Testis (tissue), 3 donors: ENCODE data around the gene MMP1. TPM values are rescaled to one million over a fixed set of nuclear protein-coding genes. Genes with fewer than 3 reads are reported as not detected.

Experiments used
- polyA plus RNA-seq: library from polyadenylated mRNA; stranded (reverse); fragments of 350-450 nt; fragmentation: Illumina TruSeq; extraction: RNeasy Lipid Tissue Mini Kit (QIAGEN cat#74804); gene quantifications from one replicate; pipeline ENCODE4 v1.2.3, GENCODE V29; 2014; ENCODE audit warnings: low read depth, low replicate concordance; ENCODE audit not compliant: insufficient read depth
- total RNA-seq, 2 donors: library from RNA; depleted of rRNA; stranded (reverse); fragments of >200 nt; gene quantifications; one replicate each; pipeline ENCODE4 v1.2.3, GENCODE V29; 2016

MMP1 gene
- total and polyA plus RNA-seq, 3 donors from 2014 or later, result 0.21 to 0.31 TPM; not detected in 1

Other genes starting within 250 kb of the MMP1 start
- 1 to 10 TPM in 1 of 2 donors, not detected in 1; 3.1 TPM for gene MMP20, start 172.8 kb downstream of the MMP1 start, total RNA-seq
- gene MMP20, start 172.8 kb downstream of the MMP1 start, polyA plus RNA-seq, result 15.5 TPM
- not detected for gene MMP27, start 92.4 kb downstream of the MMP1 start, total RNA-seq
- gene MMP27, start 92.4 kb downstream of the MMP1 start, polyA plus RNA-seq, result not detected
- 1 to 10 TPM in 1 of 2 donors, under 1 TPM in 1; 0.25 to 2.0 TPM for gene MMP8, start 73.2 kb downstream of the MMP1 start, total RNA-seq
- 0.25 TPM for gene MMP8, start 73.2 kb downstream of the MMP1 start, polyA plus RNA-seq
- gene MMP10, start 17.5 kb downstream of the MMP1 start, total RNA-seq, result under 1 TPM; 0.19 to 0.39 TPM
- 1.1 TPM for gene MMP10, start 17.5 kb downstream of the MMP1 start, polyA plus RNA-seq
- not detected for gene MMP3, start 45.4 kb upstream of the MMP1 start, total RNA-seq
- gene MMP3, start 45.4 kb upstream of the MMP1 start, polyA plus RNA-seq, result 10.2 TPM
- gene MMP12, start 76.8 kb upstream of the MMP1 start, total RNA-seq, result under 1 TPM in 1 of 2 donors, not detected in 1; 0.25 TPM
- gene MMP12, start 76.8 kb upstream of the MMP1 start, polyA plus RNA-seq, result 0.61 TPM
- gene MMP13, start 157.6 kb upstream of the MMP1 start, total RNA-seq, result under 1 TPM in 1 of 2 donors, not detected in 1; 0.31 TPM
- not detected for gene MMP13, start 157.6 kb upstream of the MMP1 start, polyA plus RNA-seq